Liver (tissue), 3 donors: ENCODE measurements around the gene ADAMTS6.

Experiments used
- FOXA1 ChIP-seq: IDR thresholded peaks from 2 replicates; pipeline ENCODE4 v1.6.1; 2016; ENCODE audit warnings: antibody characterized with exemption
- GABPA ChIP-seq, 2 donors: IDR thresholded peaks in 1 of 2; conservative IDR thresholded peaks in 1 of 2; 2 replicates each; pipeline ENCODE4 v1.6.1; 2016; ENCODE audit warnings: antibody characterized with exemption in 2 of 2, mild to moderate bottlenecking in 1 of 2, moderate library complexity in 1 of 2
- SP1 ChIP-seq: IDR thresholded peaks from 2 replicates; pipeline ENCODE4 v1.6.1; 2018; ENCODE audit warnings: antibody characterized with exemption, mild to moderate bottlenecking
- TF ChIP-seq, protein P1 (sequence below): fragments of 150-350 bp; IDR thresholded peaks from 2 replicates; pipeline ENCODE4 v1.5.1; 2017; ENCODE audit warnings: improper control_type of control experiment, low read depth, low read length; ENCODE audit not compliant: missing input control
- TF ChIP-seq, protein P2 (sequence below): IDR thresholded peaks from 2 replicates; pipeline ENCODE4 v1.6.1; 2016; ENCODE audit warnings: antibody characterized with exemption, mild to moderate bottlenecking
- donor health status: healthy.
- donor health status: healthy.

DNA sequence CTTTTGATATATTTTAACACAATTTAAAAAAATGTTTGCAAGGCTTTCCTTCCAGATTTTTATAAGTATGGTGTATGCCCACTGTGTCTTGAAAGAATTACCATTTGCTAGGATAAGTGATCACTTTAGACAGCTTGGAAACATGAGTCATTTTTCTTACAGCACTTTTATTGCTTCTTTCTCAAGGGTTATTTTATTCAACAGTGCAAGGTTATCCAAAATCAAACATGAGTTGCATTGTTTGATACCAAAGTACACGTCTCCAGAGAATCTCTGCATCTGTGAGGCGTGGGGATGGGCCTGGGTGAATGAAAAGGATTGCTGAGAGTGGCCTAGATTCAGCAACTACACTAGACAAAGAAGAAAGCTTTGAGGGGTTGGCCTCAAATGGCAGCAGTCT lies 329.6 kb downstream of the ADAMTS6 start:
- TF ChIP-seq, protein P1, sequence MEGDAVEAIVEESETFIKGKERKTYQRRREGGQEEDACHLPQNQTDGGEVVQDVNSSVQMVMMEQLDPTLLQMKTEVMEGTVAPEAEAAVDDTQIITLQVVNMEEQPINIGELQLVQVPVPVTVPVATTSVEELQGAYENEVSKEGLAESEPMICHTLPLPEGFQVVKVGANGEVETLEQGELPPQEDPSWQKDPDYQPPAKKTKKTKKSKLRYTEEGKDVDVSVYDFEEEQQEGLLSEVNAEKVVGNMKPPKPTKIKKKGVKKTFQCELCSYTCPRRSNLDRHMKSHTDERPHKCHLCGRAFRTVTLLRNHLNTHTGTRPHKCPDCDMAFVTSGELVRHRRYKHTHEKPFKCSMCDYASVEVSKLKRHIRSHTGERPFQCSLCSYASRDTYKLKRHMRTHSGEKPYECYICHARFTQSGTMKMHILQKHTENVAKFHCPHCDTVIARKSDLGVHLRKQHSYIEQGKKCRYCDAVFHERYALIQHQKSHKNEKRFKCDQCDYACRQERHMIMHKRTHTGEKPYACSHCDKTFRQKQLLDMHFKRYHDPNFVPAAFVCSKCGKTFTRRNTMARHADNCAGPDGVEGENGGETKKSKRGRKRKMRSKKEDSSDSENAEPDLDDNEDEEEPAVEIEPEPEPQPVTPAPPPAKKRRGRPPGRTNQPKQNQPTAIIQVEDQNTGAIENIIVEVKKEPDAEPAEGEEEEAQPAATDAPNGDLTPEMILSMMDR, result no peak
- no peak for TF ChIP-seq GABPA (IDR thresholded peaks at IDR 0.05 in 1 of 2, conservative IDR thresholded peaks at IDR 0.05 in 1 of 2)
- TF ChIP-seq, protein P2, sequence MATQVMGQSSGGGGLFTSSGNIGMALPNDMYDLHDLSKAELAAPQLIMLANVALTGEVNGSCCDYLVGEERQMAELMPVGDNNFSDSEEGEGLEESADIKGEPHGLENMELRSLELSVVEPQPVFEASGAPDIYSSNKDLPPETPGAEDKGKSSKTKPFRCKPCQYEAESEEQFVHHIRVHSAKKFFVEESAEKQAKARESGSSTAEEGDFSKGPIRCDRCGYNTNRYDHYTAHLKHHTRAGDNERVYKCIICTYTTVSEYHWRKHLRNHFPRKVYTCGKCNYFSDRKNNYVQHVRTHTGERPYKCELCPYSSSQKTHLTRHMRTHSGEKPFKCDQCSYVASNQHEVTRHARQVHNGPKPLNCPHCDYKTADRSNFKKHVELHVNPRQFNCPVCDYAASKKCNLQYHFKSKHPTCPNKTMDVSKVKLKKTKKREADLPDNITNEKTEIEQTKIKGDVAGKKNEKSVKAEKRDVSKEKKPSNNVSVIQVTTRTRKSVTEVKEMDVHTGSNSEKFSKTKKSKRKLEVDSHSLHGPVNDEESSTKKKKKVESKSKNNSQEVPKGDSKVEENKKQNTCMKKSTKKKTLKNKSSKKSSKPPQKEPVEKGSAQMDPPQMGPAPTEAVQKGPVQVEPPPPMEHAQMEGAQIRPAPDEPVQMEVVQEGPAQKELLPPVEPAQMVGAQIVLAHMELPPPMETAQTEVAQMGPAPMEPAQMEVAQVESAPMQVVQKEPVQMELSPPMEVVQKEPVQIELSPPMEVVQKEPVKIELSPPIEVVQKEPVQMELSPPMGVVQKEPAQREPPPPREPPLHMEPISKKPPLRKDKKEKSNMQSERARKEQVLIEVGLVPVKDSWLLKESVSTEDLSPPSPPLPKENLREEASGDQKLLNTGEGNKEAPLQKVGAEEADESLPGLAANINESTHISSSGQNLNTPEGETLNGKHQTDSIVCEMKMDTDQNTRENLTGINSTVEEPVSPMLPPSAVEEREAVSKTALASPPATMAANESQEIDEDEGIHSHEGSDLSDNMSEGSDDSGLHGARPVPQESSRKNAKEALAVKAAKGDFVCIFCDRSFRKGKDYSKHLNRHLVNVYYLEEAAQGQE, result no peak
- TF ChIP-seq SP1, result no peak
- no peak for TF ChIP-seq FOXA1
